B cell (primary cell): ENCODE measurements around the gene TTC23L. TPM values are rescaled to one million over a fixed set of nuclear protein-coding genes. Genes with fewer than 3 reads are reported as not detected.
A peak's percentile ranks its signal among the peaks of the same experiment; 100 is the strongest.

Source experiments
- ATAC-seq: fragments of 200-7000 bp; cut with Tn5 transposase; one replicate; pipeline ENCODE4 v1.10.0; 2021; ENCODE audit warnings: low read depth, mild to moderate bottlenecking, moderate number of reproducible peaks, moderate library complexity
- CTCF ChIA-PET: fragments of 350-600 bp; sonication (Branson Sonifier 250); formaldehyde crosslinking; loops from one replicate; lab custom pipeline; 2021; ENCODE audit warnings: antibody characterized with exemption, inconsistent platforms; lab: Charles Lee
- POLR2A ChIA-PET: fragments of 350-600 bp; sonication (Branson Sonifier 250); formaldehyde crosslinking; loops from one replicate; lab custom pipeline; 2021; ENCODE audit warnings: antibody characterized with exemption; lab: Charles Lee
- DNase-seq: peaks from one replicate; pipeline ENCODE4 v3.0.0; 2013
- H2AFZ ChIP-seq: 2 replicates; pipeline ENCODE4 v1.6.1; 2012; ENCODE audit warnings: mild to moderate bottlenecking, low read depth, low read length; ENCODE audit not compliant: insufficient read depth, poor library complexity, severe bottlenecking
- H3K27ac ChIP-seq, 2 donors: 1 replicate in 1 of 2; 2 replicates in 1 of 2; pipeline ENCODE4 v1.5.1; 2012 to 2013; ENCODE audit warnings: low read length in 2 of 2, mild to moderate bottlenecking in 2 of 2, moderate library complexity in 1 of 2
- H3K27me3 ChIP-seq, 4 experiments: fragments of 200-600 bp in 1 of 4; sonication (generic) in 1 of 4; replicated peaks in 1 of 4; 1 replicate in 2 of 4; 2 replicates in 2 of 4; pipeline versions ENCODE4 v1.6.1 to v1.7.0; 2013 to 2016; ENCODE audit warnings: low read length in 3 of 4, mild to moderate bottlenecking in 2 of 4, mixed read lengths in 1 of 4, moderate library complexity in 1 of 4; ENCODE audit not compliant: insufficient read depth in 4 of 4, control insufficient read depth in 3 of 4; ENCODE audit errors: control extremely low read depth in 1 of 4
- H3K36me3 ChIP-seq, 2 experiments: replicated peaks in 1 of 2; 1 replicate in 1 of 2; 2 replicates in 1 of 2; pipeline versions ENCODE4 v1.6.1 to v1.7.1; 2013; ENCODE audit warnings: low read length in 1 of 2; ENCODE audit not compliant: insufficient read depth in 2 of 2, control insufficient read depth in 1 of 2; ENCODE audit errors: control extremely low read depth in 1 of 2, extremely low read depth in 1 of 2
- H3K4me1 ChIP-seq, 2 donors: fragments of 200-600 bp in 1 of 2; sonication (generic) in 1 of 2; 1 replicate in 1 of 2; 2 replicates in 1 of 2; pipeline versions ENCODE4 v1.5.1 to v1.6.1; 2013 to 2017; ENCODE audit warnings: low read length in 2 of 2; ENCODE audit not compliant: control insufficient read depth in 2 of 2, insufficient read depth in 2 of 2
- H3K4me2 ChIP-seq: replicated peaks from 2 replicates; pipeline ENCODE3; 2012; ENCODE audit warnings: mild to moderate bottlenecking, low read depth, low read length; ENCODE audit not compliant: poor library complexity, severe bottlenecking
- H3K4me3 ChIP-seq, 5 experiments: fragments of 200-600 bp in 1 of 5; sonication (generic) in 1 of 5; 1 replicate in 3 of 5; 2 replicates in 2 of 5; pipeline versions ENCODE4 v1.5.1 to v1.7.0; 2011 to 2016; ENCODE audit warnings: low read length in 4 of 5, mild to moderate bottlenecking in 4 of 5, low read depth in 2 of 5, control low read depth in 1 of 5, moderate library complexity in 1 of 5; ENCODE audit not compliant: insufficient read depth in 1 of 5; ENCODE audit errors: control extremely low read depth in 1 of 5, extremely low read depth in 1 of 5
- H3K79me2 ChIP-seq: fragments of 200-600 bp; sonication (generic); one replicate; pipeline ENCODE4 v1.6.0; 2016; ENCODE audit warnings: low read length; ENCODE audit not compliant: control insufficient read depth, insufficient read depth
- H3K9ac ChIP-seq: fragments of 200-600 bp; sonication (generic); 2 replicates; pipeline ENCODE4 v1.6.1; 2017; ENCODE audit warnings: mild to moderate bottlenecking, low read length, moderate library complexity
- H3K9me3 ChIP-seq, 3 donors: one replicate each; pipeline versions ENCODE4 v1.6.1 to v1.7.1; 2013; ENCODE audit warnings: low read length in 2 of 3; ENCODE audit not compliant: control insufficient read depth in 2 of 3, insufficient read depth in 1 of 3; ENCODE audit errors: control extremely low read depth in 1 of 3
- H4K20me1 ChIP-seq: 2 replicates; pipeline ENCODE4 v1.6.0; 2012; ENCODE audit warnings: mild to moderate bottlenecking, low read length; ENCODE audit not compliant: insufficient read depth, control insufficient read depth, poor library complexity, severe bottlenecking
- H3K27ac Mint-ChIP-seq: one replicate; pipeline ENCODE4 v1.8.0; 2021; ENCODE audit warnings: mixed read lengths
- H3K27me3 Mint-ChIP-seq: one replicate; pipeline ENCODE4 v1.8.0; 2021; ENCODE audit warnings: mixed read lengths
- H3K4me1 Mint-ChIP-seq: one replicate; pipeline ENCODE4 v1.8.0; 2021; ENCODE audit warnings: mixed read lengths
- H3K4me3 Mint-ChIP-seq: one replicate; pipeline ENCODE4 v1.8.0; 2021; ENCODE audit warnings: mixed read lengths
- H3K9me3 Mint-ChIP-seq: one replicate; pipeline ENCODE4 v1.8.0; 2022; ENCODE audit warnings: mixed read lengths; ENCODE audit not compliant: insufficient read depth
- CTCF ChIP-seq: fragments of 200-600 bp; IDR thresholded peaks from one replicate; pipeline ENCODE4 v1.8.0; 2022; ENCODE audit warnings: antibody characterized with exemption, mild to moderate bottlenecking
- EZH2 ChIP-seq: IDR thresholded peaks from 2 replicates; pipeline ENCODE4 v1.6.1; 2012; ENCODE audit warnings: borderline replicate concordance, low read depth, mild to moderate bottlenecking, moderate library complexity, low read length; ENCODE audit not compliant: insufficient read depth, poor library complexity, severe bottlenecking
- WGBS: methylation state at CpG from one replicate; pipeline ENCODE4 v1.1.5; 2013; ENCODE audit warnings: missing lambda C conversion rate; ENCODE audit not compliant: insufficient coverage; 5-methylcytosine and 5-hydroxymethylcytosine counted together
- intact Hi-C: fragments of 100-400 bp; cut with micrococcal nuclease; formaldehyde crosslinking; loops from one replicate; pipeline ENCODE4 v1.10.0; 2022
- polyA plus RNA-seq: library from polyadenylated mRNA; depleted of rRNA; stranded (reverse); fragments of >200 nt; gene quantifications from 2 replicates; pipeline ENCODE4 v1.2.3, GENCODE V29; 2012
- total RNA-seq, 2 donors: library from RNA; stranded (reverse); fragments of 120-200 nt in 1 of 2; gene quantifications; 1 replicate in 1 of 2; 2 replicates in 1 of 2; pipeline versions ENCODE4 v1.2.3 to v1.2.4, GENCODE V29; 2013 to 2022

The TTC23L gene
- total and polyA plus RNA-seq, 2 donors (not counting 1 experiment from before 2014, with no cell fraction given): 0.03 to 0.15 TPM

GRCh38 chr5:34930462-34930844, 91.5 kb downstream of the TTC23L start:
- intact Hi-C loops: no loop called here
- H3K27ac ChIP-seq: peak overlapping the region in 1 of 2 donors; percentile 94

More at GRCh38 chr5:34930462-34930844, 91.5 kb downstream of the TTC23L start:
- peak overlapping the region; percentile 87 for H2AFZ ChIP-seq
- H3K27me3 ChIP-seq: no peaks in the 10 kb centered on the region
- H3K4me3 ChIP-seq: peak overlapping the region; percentile 60 to 88 (median 73)
- no peak for DNase-seq
- peak overlapping the region; percentile 76 for H3K4me2 ChIP-seq
- TF ChIP-seq CTCF (no peak), EZH2 (no peak)
- no peaks in the 10 kb centered on the region for H4K20me1 ChIP-seq
- ChIA-PET CTCF (interaction anchor here (1.0 to 2.2 kb wide), 5 partner anchors 10 to 92 kb away, joined by 3 to 24 read pairs (median 5); partner anchors contain the start of genes BRIX1, RAD1 and TTC23L), POLR2A (interaction anchor here (2.5 kb wide), 1 partner anchor 15 kb away, joined by 54 read pairs; the partner anchor contains the start of genes BRIX1 and RAD1)
- Mint-ChIP-seq H3K9me3 (no peaks in the 10 kb centered on the region), H3K4me1 (peaks cover 28% of the 10 kb centered on the region), H3K27me3 (no peaks in the 10 kb centered on the region), H3K27ac (peak overlapping the region; percentile 94), H3K4me3 (peak overlapping the region; percentile 96)
- peaks cover 43% of the 10 kb centered on the region for H3K79me2 ChIP-seq
- 0% methylated on average over 2 of the region's 3 CpGs for WGBS
- H3K4me1 ChIP-seq: peaks cover 15 to 20% of the 10 kb centered on the region in 2 donors
- H3K36me3 ChIP-seq: peaks cover 6 to 11% of the 10 kb centered on the region in 2 experiments
- ATAC-seq: no peak
- H3K9me3 ChIP-seq: no peaks in the 10 kb centered on the region
- H3K9ac ChIP-seq: peak overlapping the region; percentile 90
